NCI-H1417 (cell line): Measurements from ENCODE around the gene ZNF662.
A peak's percentile ranks its signal among the peaks of the same experiment; 100 is the strongest.

ENCODE experiments used
- DNase-seq, 3 experiments: peaks; one replicate each; lab custom pipeline; 2025; lab: John Stamatoyannopoulos, UW

Gene ZNF662

DNA sequence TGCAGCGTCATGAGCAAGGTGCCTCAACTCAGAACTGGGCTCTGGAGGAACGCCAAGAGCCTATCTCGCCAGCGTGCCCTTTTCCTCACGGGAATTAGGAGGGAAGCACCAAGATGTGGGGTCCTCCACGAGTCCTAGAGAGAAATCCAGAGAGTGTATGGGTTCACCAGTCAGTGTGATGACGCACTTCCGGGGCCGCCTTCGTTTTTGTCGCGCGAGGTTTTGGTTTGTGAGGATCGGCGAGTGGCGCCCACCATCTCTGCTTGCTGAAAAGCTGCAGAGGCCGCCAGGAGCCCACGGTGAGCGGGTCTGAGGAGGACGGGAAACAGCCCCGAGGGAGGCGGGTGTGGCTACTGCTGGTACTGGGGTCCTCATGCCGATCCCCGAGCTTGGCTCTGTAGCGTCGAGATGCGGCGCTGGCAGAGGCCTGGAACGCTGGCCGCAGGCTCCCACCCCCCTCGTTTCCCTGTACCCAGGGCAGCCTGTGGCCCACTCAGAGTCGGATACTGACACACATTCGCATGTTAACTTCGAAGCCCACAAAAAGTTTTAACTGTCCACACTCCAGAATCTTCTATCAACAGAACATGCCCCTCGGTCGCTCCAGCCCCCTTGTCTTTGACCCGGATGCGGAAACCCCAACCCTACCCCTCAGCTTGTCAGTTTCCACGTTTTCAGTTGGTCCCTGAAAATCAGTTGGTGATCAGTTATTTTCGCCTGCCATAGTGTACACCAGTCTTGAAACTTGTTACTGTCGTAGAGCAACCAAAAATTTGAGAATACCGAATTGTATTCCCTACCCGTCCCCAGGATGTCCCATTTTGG, 30.4 kb downstream of the ZNF662 start:
- DNase-seq = no peak

DNA sequence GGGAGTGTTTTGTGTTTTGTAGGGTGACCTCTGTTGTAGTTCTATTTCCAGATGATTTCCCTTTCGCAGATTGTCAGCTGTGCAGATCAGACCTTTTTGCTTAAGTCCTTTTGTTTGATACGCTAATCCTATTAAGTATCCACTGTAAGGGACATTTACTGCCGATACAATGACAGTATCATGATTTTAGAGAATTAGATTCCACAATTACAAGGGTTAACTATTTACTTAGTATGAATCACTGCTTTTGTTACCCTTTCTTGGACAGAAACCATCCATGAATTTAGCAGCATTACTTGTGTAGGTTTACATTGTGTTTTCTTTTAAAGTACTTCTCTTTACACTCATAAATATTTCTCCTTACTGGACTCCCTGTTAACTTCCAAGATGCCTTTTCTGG, 31.4 kb downstream of the ZNF662 start:
- DNase-seq = no peak

DNA sequence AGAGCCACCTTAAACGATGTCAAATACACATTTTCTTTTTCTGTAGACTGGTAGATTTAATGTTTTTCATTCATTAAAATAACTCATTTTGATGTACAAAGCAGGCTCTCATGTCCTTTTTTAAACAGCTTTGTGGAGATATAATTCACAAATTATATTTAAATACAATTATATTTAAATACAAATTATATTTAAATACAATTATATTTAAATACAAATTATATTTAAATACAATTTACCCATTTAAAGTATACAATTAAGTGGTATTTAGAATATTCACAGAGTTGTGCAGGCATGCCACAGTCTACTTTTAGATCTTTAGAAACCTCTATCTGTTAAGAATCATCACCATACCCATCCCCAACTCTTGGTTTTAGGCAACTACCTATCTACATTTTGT, 36.8 kb downstream of the ZNF662 start:
- no peak for DNase-seq

DNA sequence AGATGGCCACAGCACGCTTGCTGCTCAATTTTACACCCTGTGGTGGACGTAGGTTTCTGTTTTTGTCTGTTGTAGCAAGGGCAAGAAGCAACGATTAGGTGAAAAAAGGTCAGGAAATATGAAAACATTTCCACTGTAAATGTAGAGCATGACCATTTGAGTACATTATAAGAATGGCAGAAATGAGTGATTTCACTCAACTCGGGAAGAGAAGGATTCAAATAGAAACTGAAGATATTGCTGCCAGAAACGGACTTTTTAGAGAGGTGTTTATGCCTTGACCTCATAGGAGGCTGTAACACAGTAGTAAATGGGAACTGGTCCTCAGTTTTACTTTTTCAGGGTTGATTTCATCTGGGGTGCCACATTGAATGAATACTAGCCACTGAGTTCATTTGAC, 40.1 kb downstream of the ZNF662 start:
- no peak for DNase-seq

DNA sequence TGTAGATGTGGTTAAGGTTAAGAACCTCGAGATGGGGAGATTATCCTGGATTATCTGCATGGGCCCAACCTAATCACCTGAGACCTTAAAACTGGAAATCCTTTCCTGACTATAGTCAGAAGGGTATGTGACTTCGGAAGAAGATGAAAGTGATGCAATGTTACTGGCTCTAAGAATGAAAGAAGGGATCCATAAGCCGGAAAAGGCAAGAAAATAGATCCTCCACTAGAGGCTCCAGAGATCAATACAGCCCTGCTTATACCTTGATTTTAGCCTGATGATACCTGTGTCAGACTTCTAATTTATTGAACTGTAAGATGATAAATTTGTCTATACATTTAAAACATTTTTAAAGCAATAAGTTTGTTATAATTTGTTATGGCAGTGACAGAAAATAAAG, 51.6 kb downstream of the ZNF662 start:
- DNase-seq = peak in 1 of 3 experiments; percentile 0

DNA sequence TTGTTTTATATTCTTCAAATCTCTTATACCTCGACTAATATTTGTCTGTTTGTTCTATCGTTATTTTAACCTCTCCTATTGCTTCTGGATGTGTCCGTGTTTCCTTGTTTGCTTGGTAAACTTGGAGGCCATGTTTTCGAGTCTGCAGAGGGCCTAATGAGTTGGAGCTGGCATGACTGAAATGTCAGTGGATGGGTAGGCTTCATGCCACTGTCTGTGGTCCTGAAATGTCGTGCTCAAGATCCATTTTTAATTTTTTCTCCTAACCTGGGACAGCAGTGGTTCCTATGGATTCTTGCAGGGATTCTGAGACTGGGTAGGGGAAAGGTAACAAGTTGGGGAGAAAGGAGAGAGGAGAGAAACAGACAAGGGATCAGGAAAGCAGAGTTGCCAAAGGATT, 54.3 kb downstream of the ZNF662 start:
- DNase-seq = no peak

DNA sequence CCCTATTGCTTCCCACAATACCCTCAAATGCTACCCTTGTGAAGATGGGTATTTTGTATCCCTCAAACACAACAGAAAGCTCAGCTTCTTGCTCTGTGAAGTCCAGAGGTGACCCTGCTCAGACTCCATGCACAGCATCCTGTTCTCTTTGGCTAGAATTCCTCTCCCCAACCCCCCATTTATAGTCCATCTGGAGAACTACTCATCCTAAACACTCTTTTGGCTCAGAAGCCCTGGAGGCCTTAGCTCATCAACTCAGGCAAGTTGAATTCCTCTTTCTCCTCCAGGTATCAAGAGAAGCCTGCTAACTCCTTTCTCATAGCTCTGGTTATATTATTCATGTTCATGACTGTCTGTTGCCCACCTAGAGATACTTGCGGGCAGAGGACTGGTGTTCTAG, 54.8 kb downstream of the ZNF662 start:
- DNase-seq = no peak

DNA sequence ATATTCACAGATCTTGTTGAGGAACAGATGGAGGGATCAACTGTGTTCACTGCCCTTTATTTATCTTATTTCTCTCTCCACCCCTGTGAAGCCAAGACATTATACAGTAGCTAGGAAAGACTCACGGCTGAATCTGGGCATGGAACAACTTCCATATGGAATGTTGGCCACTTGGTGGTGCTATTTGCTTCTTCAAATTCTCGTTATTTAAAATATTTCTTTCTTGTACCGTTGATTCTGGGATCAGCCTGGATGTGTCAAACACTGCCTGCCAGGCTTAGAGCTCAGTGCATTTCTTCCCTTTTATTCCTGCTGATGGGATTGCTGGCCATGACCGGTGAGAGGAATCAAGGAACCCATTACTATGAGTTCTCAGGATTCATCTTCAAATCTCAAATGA, 55.7 kb downstream of the ZNF662 start:
- peak; percentile 27 to 69 (median 52) for DNase-seq

DNA sequence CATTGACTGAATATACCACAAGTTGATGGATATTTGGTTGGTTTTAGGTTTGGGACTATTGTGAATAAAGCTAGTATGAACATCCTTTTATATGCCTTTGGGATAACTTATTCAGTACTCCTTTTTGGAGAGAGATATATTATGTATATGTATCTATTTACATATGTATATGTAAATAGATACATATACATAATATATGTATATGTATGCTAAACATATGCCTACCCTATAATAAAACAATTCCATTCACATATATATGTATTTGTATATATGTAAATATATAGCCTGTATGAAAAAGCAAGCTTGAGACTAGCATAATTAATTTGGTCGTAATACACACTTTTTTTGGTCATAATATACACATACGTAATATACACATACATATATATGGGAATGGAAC, 57.3 kb downstream of the ZNF662 start:
- DNase-seq = no peak

DNA sequence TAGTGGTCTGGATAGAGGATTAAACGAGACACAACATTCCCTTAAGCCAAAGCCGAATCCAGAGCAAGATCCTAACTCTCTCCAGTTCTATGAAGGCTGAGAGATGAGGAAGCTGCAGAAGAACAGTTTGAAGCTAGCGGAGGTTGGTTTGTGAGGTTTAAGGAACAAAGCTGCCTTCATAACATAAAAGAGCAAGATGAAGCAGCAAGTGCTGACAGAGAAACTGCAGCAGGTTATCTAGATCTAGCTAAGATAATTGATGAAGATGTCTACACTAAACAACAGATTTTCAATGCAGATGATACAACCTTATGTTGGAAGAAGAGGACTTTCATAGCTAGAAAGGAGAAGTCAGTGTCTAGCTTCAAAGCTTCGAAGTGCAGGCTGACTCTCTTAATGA, 58.3 kb downstream of the ZNF662 start:
- no peak for DNase-seq
